ENCODE data around the gene ZNF644.
"Not testable (repeated sequence)": the region's sequence is repeated elsewhere in the genome, so short reads cannot be mapped to it uniquely, and the experiment has no call there.

Gene ZNF644

GRCh38 chr1:91054780-91055481 lies 33.1 kb upstream of the ZNF644 start:
- no peak for DNase-seq (ENCODE audit: low read depth)
- H3K4me3 ChIP-seq (ENCODE audit: low read length) = no peak overlapping the region
- TF ChIP-seq, protein P1, sequence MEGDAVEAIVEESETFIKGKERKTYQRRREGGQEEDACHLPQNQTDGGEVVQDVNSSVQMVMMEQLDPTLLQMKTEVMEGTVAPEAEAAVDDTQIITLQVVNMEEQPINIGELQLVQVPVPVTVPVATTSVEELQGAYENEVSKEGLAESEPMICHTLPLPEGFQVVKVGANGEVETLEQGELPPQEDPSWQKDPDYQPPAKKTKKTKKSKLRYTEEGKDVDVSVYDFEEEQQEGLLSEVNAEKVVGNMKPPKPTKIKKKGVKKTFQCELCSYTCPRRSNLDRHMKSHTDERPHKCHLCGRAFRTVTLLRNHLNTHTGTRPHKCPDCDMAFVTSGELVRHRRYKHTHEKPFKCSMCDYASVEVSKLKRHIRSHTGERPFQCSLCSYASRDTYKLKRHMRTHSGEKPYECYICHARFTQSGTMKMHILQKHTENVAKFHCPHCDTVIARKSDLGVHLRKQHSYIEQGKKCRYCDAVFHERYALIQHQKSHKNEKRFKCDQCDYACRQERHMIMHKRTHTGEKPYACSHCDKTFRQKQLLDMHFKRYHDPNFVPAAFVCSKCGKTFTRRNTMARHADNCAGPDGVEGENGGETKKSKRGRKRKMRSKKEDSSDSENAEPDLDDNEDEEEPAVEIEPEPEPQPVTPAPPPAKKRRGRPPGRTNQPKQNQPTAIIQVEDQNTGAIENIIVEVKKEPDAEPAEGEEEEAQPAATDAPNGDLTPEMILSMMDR (IDR thresholded peaks at IDR 0.05; ENCODE audit: insufficient read depth, low read depth, low read length, missing control alignments) = no peak

GRCh38 chr1:91053630-91054029 lies 31.8 kb upstream of the ZNF644 start:
- TF ChIP-seq, protein P1 (IDR thresholded peaks at IDR 0.05; ENCODE audit: insufficient read depth, low read depth, low read length, missing control alignments) = no peak
- no peak overlapping the region for H3K4me3 ChIP-seq (ENCODE audit: low read length)
- no peak for DNase-seq (ENCODE audit: low read depth)

DNA sequence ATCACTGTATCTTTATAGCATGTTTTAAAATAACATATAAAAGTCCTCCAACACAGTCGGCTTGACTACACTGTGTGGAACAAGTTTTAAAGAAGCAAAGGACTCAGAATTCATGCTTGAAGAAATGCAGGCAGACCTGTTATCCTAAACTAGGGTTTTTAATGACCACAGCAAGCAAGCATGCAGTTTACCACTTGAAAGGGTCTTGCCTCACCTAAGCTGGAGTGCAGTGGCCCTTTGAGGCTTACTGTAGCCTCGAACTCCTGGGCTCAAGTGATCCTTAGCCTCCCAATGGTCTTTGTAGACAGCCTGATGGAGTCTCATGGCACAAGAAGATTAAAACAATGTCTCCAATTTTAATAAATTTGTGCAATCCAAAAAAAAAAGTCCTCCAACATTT lies 27.7 kb upstream of the ZNF644 start:
- not testable (repeated sequence) for DNase-seq (ENCODE audit: low read depth); H3K4me3 ChIP-seq (ENCODE audit: low read length)

- H3K4me3 ChIP-seq (ENCODE audit: low read length) = no peak overlapping the region
- TF ChIP-seq, protein P1 (IDR thresholded peaks at IDR 0.05; ENCODE audit: insufficient read depth, low read depth, low read length, missing control alignments) = no peak
- no peak for DNase-seq (ENCODE audit: low read depth)
Observed at GRCh38 chr1:91046766-91047165, 24.9 kb upstream of the ZNF644 start.

GRCh38 chr1:91045284-91045683 lies 23.4 kb upstream of the ZNF644 start:
- H3K4me3 ChIP-seq (ENCODE audit: low read length) = no peak overlapping the region
- no peak for DNase-seq (ENCODE audit: low read depth)
- TF ChIP-seq, protein P1 (IDR thresholded peaks at IDR 0.05; ENCODE audit: insufficient read depth, low read depth, low read length, missing control alignments) = no peak

- DNase-seq (ENCODE audit: low read depth); H3K4me3 ChIP-seq (ENCODE audit: low read length): not testable (repeated sequence)
Observed at GRCh38 chr1:91044776-91045175, 22.9 kb upstream of the ZNF644 start.

DNA sequence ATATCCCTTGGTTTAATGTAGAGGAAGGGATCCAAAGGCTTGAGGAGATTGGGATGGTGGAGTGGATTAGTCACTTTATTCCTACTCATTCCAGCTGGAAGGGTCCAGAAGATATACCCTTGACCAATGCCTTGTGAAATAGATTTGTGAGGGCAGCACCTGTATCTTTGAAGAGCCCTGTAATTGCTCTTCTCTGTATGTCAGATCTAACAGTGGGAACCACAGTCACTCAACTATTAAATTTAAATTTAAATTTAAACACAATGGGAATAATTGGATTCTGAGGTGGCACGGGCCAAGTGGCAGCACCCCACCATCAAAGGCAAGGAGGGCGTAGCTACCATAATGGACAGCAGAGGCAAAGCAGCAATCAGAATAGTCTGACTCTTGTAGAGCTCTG lies 20.5 kb upstream of the ZNF644 start:
- not testable (repeated sequence) for H3K4me3 ChIP-seq (ENCODE audit: low read length); DNase-seq (ENCODE audit: low read depth)

DNA sequence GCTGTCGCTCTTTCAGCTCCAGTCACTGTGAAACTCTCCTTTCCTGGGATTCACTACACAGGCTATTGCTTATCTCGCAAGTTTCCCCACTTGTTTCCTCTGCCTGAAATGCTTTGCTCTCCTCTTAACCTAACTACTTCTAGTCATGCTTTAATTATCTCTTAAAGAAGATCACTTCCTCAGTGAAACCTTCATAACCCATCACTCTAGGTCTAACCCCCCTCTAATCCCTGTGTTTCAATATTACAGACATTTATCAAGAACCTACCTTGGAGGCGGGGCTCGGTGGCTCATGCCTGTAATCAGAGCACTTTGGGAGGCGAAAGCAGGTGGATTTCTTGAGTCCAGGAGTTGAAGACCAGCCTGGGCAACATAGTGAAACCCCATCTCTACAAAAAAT lies 16.7 kb upstream of the ZNF644 start:
- no peak for DNase-seq (ENCODE audit: low read depth)
- TF ChIP-seq, protein P1 (IDR thresholded peaks at IDR 0.05; ENCODE audit: insufficient read depth, low read depth, low read length, missing control alignments) = no peak
- no peak overlapping the region for H3K4me3 ChIP-seq (ENCODE audit: low read length)

Data from epithelial cell of esophagus (primary cell).